Subcutaneous adipose tissue (tissue), 4 donors: ENCODE measurements around the gene PPDPF. TPM values are rescaled to one million over a fixed set of nuclear protein-coding genes. Genes with fewer than 3 reads are reported as not detected.

Source experiments
- total RNA-seq, 4 donors: library from RNA; depleted of rRNA; stranded (reverse); fragments of >200 nt; gene quantifications; one replicate each; pipeline ENCODE4 v1.1.0, GENCODE V29; 2016
- TF ChIP-seq, protein P1 (sequence below): fragments of 450-650 bp; IDR thresholded peaks from one replicate; pipeline ENCODE4 v1.5.1; 2016; ENCODE audit warnings: low read depth, mild to moderate bottlenecking, control low read depth, antibody characterized with exemption, moderate library complexity

The PPDPF gene
- total RNA-seq, 4 donors from 2014 or later = 46.9 to 135 (median 63.2) TPM

DNA sequence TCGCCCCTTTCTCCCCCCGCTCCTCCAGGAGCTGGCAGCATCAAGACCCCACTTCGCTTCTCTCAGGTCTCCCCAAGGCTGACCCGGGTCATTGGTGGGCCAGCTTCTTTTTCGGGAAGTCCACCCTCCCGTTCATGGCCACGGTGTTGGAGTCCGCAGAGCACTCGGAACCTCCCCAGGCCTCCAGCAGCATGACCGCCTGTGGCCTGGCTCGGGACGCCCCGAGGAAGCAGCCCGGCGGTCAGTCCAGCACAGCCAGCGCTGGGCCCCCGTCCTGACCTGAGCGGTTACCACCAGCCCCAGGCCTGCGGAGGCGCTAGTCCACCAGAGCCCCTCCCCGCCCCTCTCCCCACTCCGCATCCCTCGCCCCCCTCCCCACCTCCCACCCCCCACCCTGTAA is 1.0 kb downstream of the PPDPF start:
- TF ChIP-seq, protein P1, sequence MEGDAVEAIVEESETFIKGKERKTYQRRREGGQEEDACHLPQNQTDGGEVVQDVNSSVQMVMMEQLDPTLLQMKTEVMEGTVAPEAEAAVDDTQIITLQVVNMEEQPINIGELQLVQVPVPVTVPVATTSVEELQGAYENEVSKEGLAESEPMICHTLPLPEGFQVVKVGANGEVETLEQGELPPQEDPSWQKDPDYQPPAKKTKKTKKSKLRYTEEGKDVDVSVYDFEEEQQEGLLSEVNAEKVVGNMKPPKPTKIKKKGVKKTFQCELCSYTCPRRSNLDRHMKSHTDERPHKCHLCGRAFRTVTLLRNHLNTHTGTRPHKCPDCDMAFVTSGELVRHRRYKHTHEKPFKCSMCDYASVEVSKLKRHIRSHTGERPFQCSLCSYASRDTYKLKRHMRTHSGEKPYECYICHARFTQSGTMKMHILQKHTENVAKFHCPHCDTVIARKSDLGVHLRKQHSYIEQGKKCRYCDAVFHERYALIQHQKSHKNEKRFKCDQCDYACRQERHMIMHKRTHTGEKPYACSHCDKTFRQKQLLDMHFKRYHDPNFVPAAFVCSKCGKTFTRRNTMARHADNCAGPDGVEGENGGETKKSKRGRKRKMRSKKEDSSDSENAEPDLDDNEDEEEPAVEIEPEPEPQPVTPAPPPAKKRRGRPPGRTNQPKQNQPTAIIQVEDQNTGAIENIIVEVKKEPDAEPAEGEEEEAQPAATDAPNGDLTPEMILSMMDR = no peak

- TF ChIP-seq, protein P1 = no peak
These were observed 1.7 kb downstream of the PPDPF start for GRCh38 chr20:63522091-63522868.

DNA sequence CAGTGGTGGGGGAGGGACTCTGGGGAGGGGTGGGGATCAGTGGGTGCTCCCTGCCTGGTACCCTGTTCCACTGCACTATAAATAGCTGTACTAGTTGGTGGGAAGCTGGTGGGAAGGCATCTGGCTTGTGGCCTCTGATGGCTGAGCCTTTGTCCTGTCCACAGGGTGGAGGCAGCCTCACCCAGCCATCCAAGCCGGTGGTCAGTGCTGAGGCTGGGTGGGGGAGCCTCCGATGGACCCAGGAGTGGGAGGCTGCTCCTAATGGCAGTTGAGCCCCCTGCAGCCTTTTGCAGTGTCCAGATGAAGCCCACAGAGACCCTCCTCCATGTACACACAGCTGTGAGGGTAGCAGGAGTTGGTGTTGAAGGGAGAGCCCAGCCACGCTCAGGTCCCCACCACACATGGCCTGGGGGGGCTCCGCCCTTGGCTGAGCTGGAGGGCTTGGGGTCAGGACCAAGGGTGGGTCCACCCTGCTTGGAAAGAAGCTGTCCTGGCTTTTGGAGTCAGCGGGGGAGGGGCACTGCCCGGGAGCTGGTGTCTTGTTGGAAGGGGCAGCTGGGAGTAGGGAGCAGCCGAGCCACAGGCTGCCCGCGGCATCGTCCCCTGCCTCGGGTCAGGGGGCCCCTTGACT is 2.5 kb downstream of the PPDPF start:
- TF ChIP-seq, protein P1 = no peak

DNA sequence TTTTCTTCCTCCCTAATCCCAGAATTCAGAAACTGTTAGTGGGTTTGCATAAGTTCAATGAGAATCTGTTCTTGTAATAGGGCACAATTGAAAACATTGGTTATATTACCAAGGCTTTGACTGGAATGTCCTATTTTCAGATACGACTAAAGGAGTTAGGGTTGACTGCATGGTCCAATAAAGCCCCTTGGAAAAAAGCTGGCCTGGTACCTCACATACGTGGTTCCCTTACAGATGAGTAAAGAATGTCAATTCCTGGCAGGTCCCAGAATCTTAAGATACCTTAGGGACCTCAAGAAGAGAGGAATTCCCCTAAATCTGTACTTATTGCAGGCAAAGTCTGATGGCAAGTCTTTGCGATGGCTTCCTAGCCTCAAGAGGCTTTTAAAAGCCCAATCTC is 4.6 kb downstream of the PPDPF start:
- TF ChIP-seq, protein P1 = no peak

GRCh38 chr20:63525971-63526370 is 5.4 kb downstream of the PPDPF start:
- TF ChIP-seq, protein P1 = no peak

GRCh38 chr20:63527184-63527583 is 6.6 kb downstream of the PPDPF start:
- TF ChIP-seq, protein P1 = no peak

DNA sequence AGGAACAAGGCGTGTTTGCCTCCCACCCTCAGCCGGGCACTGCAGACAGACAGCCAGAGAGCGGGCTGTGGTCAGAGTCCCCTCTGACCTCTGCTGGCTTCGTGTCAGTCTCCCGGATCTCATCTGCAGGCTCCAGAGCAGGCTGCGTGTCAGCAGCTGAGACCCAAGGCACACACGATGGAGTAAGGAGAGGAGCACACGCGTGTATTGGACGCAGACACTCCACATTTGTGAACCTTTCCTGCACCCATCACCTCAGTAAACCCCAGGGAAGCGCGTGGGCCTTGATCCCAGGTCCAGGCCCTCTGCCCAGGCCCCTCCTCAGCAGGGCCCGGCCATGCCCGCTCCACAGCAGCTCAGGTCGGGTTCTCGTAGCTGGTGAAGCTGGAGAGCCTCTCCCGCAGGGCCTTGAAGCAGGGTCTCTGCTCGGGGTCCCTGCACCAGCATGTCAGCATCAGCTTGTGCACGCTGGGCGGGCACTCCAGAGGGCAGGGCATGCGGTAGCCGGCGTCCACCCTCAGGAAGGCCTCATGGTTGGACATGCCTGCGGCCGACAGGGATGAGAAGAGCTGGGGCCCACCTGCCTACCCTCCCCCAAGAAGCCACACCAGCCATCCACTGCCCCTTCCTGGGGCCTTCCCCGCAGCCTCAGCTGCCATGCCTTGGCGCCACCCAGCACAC is 8.8 kb downstream of the PPDPF start:
- TF ChIP-seq, protein P1 = no peak
